H9 (cell line): Measurements from ENCODE around the gene DTX2. TPM values are rescaled to one million over a fixed set of nuclear protein-coding genes. Genes with fewer than 3 reads are reported as not detected.
"Not testable (repeated sequence)": the region's sequence is repeated elsewhere in the genome, so short reads cannot be mapped to it uniquely, and the experiment has no call there.

ENCODE experiments used
- DNase-seq: peaks from one replicate; pipeline ENCODE4 v3.0.0-alpha.2; 2017
- H2AFZ ChIP-seq: one replicate; pipeline ENCODE4 v1.6.1; 2013; ENCODE audit warnings: mild to moderate bottlenecking, low read length, control low read depth, moderate library complexity
- H2AK5ac ChIP-seq: 2 replicates; pipeline ENCODE4 v1.6.1; 2013; ENCODE audit warnings: low read length, control low read depth, mixed read lengths; ENCODE audit not compliant: insufficient read length
- H2BK120ac ChIP-seq: one replicate; pipeline ENCODE4 v1.6.1; 2013; ENCODE audit warnings: low read depth, mild to moderate bottlenecking, low read length, control low read depth, inconsistent platforms; ENCODE audit not compliant: poor library complexity, severe bottlenecking
- H2BK12ac ChIP-seq: 2 replicates; pipeline ENCODE4 v1.6.1; 2013; ENCODE audit warnings: low read length, control low read depth, mixed read lengths, low read depth; ENCODE audit not compliant: insufficient read length
- H2BK15ac ChIP-seq: 2 replicates; pipeline ENCODE4 v1.6.1; 2013; ENCODE audit warnings: low read depth, low read length, control low read depth
- H2BK20ac ChIP-seq: one replicate; pipeline ENCODE4 v1.6.1; 2013; ENCODE audit warnings: low read depth, mild to moderate bottlenecking, low read length, control low read depth, inconsistent platforms; ENCODE audit not compliant: poor library complexity, severe bottlenecking
- H2BK5ac ChIP-seq: 2 replicates; pipeline ENCODE4 v1.6.1; 2013; ENCODE audit warnings: low read length, control low read depth, mixed read lengths; ENCODE audit not compliant: insufficient read length
- H3K14ac ChIP-seq: 2 replicates; pipeline ENCODE4 v1.6.1; 2013; ENCODE audit warnings: low read length, control low read depth; ENCODE audit not compliant: insufficient read depth
- H3K18ac ChIP-seq: 2 replicates; pipeline ENCODE4 v1.6.1; 2013; ENCODE audit warnings: low read depth, mild to moderate bottlenecking, mixed read lengths, low read length, control low read depth; ENCODE audit not compliant: insufficient read length
- H3K23ac ChIP-seq: 2 replicates; pipeline ENCODE4 v1.6.1; 2013; ENCODE audit warnings: low read length, control low read depth, mixed read lengths, low read depth; ENCODE audit not compliant: insufficient read length
- H3K23me2 ChIP-seq: 2 replicates; pipeline ENCODE4 v1.6.1; 2013; ENCODE audit warnings: low read depth, mild to moderate bottlenecking, mixed read lengths, low read length, control low read depth; ENCODE audit not compliant: insufficient read length, poor library complexity, severe bottlenecking
- H3K27ac ChIP-seq: 2 replicates; pipeline ENCODE4 v1.5.1; 2013; ENCODE audit warnings: low read length, control low read depth, mixed read lengths, low read depth; ENCODE audit not compliant: insufficient read length
- H3K27me3 ChIP-seq: 2 replicates; pipeline ENCODE4 v1.6.1; 2013; ENCODE audit warnings: low read length, control low read depth, inconsistent platforms; ENCODE audit not compliant: insufficient read depth
- H3K4ac ChIP-seq: 2 replicates; pipeline ENCODE4 v1.6.1; 2013; ENCODE audit warnings: low read depth, mild to moderate bottlenecking, control low read depth, inconsistent platforms, low read length, moderate library complexity
- H3K4me1 ChIP-seq: 2 replicates; pipeline ENCODE4 v1.6.1; 2013; ENCODE audit warnings: low read length, control low read depth, inconsistent platforms; ENCODE audit not compliant: insufficient read depth
- H3K4me2 ChIP-seq: 2 replicates; pipeline ENCODE4 v1.6.1; 2013; ENCODE audit warnings: low read length, control low read depth, mixed read lengths; ENCODE audit not compliant: insufficient read length, insufficient read depth
- H3K56ac ChIP-seq: 2 replicates; pipeline ENCODE4 v1.6.1; 2013; ENCODE audit warnings: low read depth, mild to moderate bottlenecking, mixed read lengths, low read length, control low read depth; ENCODE audit not compliant: insufficient read length
- H3K79me1 ChIP-seq: 2 replicates; pipeline ENCODE4 v1.6.1; 2013; ENCODE audit warnings: low read depth, mild to moderate bottlenecking, moderate library complexity, low read length, control low read depth, inconsistent platforms; ENCODE audit not compliant: insufficient read depth, poor library complexity, severe bottlenecking
- H3K79me2 ChIP-seq: 2 replicates; pipeline ENCODE4 v1.6.1; 2013; ENCODE audit warnings: low read length, control low read depth, inconsistent platforms; ENCODE audit not compliant: insufficient read depth
- H3K9ac ChIP-seq: 2 replicates; pipeline ENCODE4 v1.6.1; 2013; ENCODE audit warnings: low read length, control low read depth, mixed read lengths; ENCODE audit not compliant: insufficient read length; ENCODE audit errors: extremely low read depth
- H3K9me3 ChIP-seq: one replicate; pipeline ENCODE4 v1.6.1; 2013; ENCODE audit warnings: low read depth, low read length, inconsistent platforms; ENCODE audit not compliant: control insufficient read depth
- H3T11ph ChIP-seq: one replicate; pipeline ENCODE4 v1.6.1; 2013; ENCODE audit warnings: mild to moderate bottlenecking, low read length, control low read depth, inconsistent platforms
- H4K20me1 ChIP-seq: one replicate; pipeline ENCODE4 v1.6.1; 2013; ENCODE audit not compliant: control insufficient read depth, insufficient read length, insufficient read depth
- H4K5ac ChIP-seq: 2 replicates; pipeline ENCODE4 v1.6.1; 2013; ENCODE audit warnings: low read depth, mild to moderate bottlenecking, mixed read lengths, low read length, control low read depth; ENCODE audit not compliant: insufficient read length
- H4K8ac ChIP-seq: replicated peaks from 2 replicates; pipeline ENCODE4 v1.6.1; 2013; ENCODE audit warnings: low read length, control low read depth, mixed read lengths, low read depth; ENCODE audit not compliant: insufficient read length
- H4K91ac ChIP-seq: 2 replicates; pipeline ENCODE4 v1.6.1; 2013; ENCODE audit warnings: low read depth, mild to moderate bottlenecking, moderate library complexity, mixed read lengths, low read length, control low read depth; ENCODE audit not compliant: insufficient read length
- H3K27ac Mint-ChIP-seq, 3 experiments: 2 replicates in 2 of 3; 3 replicates in 1 of 3; pipeline ENCODE4 v1.8.0; 2020 to 2021; ENCODE audit warnings: mixed read lengths in 3 of 3, mild to moderate bottlenecking in 1 of 3, moderate library complexity in 1 of 3
- H3K27me3 Mint-ChIP-seq: 2 replicates; pipeline ENCODE4 v1.8.0; 2021; ENCODE audit warnings: low read depth, mild to moderate bottlenecking, moderate library complexity, mixed read lengths
- H3K36me3 Mint-ChIP-seq, 3 experiments: 2 replicates in 2 of 3; 3 replicates in 1 of 3; pipeline ENCODE4 v1.8.0; 2020 to 2021; ENCODE audit warnings: low read depth in 3 of 3, mixed read lengths in 3 of 3; ENCODE audit not compliant: insufficient read depth in 1 of 3
- H3K4me1 Mint-ChIP-seq, 2 experiments: 2 replicates each; pipeline ENCODE4 v1.8.0; 2020; ENCODE audit warnings: mixed read lengths in 2 of 2
- H3K4me3 Mint-ChIP-seq, 2 experiments: 2 replicates in 1 of 2; 3 replicates in 1 of 2; pipeline ENCODE4 v1.8.0; 2020 to 2021; ENCODE audit warnings: mild to moderate bottlenecking in 2 of 2, mixed read lengths in 2 of 2, moderate library complexity in 1 of 2
- H3K9me3 Mint-ChIP-seq, 2 experiments: 2 replicates in 1 of 2; 3 replicates in 1 of 2; pipeline ENCODE4 v1.8.0; 2020; ENCODE audit warnings: mild to moderate bottlenecking in 2 of 2, mixed read lengths in 2 of 2, moderate library complexity in 1 of 2
- WGBS: extraction: QIAGEN DNeasy Blood & Tissue Kit; methylation state at CpG from one replicate; pipeline ENCODE4 v1.1.7; 2013; ENCODE audit warnings: missing lambda C conversion rate, low lambda C conversion rate, mixed read lengths; ENCODE audit not compliant: insufficient read length; ENCODE audit errors: extremely low coverage; 5-methylcytosine and 5-hydroxymethylcytosine counted together
- total RNA-seq: library from RNA; stranded (reverse); gene quantifications from 2 replicates; pipeline ENCODE4 v1.2.1, GENCODE V29; 2021
- TF ChIP-seq, protein P1 (sequence below): fragments of 200-600 bp; sonication (generic); conservative IDR thresholded peaks from 3 replicates; pipeline ENCODE4 v1.8.0; 2021; ENCODE audit warnings: antibody characterized with exemption, mild to moderate bottlenecking

DTX2 gene
- total RNA-seq, 1 experiment from 2014 or later = 48.8 TPM

DNA sequence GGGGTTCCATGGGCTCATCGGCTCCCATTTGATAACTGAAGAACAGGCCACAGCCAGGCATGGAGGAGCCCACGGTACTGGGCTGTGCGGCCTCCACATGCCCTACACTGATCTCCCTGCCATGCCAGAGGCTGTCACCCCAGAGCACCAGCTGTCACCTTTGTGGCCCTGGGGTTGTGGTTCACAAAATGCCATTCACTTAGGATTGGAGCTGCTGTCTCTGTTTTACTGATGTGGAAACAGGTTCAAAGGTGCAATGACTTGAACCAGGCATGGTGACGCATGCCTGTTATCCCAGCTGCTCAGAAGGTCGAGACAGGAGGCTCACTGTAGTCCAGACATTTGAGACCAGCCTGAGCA, 44.6 kb downstream of the DTX2 start:
- Histone ChIP-seq H2AFZ (no peak overlapping the region), H3K14ac (no peak overlapping the region), H3T11ph (no peak overlapping the region), H2BK12ac (no peak overlapping the region), H2BK20ac (no peak overlapping the region), H4K20me1 (no peaks in the 10 kb centered on the region), H3K18ac (no peak overlapping the region), H3K4me2 (no peak overlapping the region), H3K23me2 (no peaks in the 10 kb centered on the region), H3K23ac (no peak overlapping the region), H4K91ac (no peak overlapping the region), H3K4me1 (peaks cover 3% of the 10 kb centered on the region; the same call in 1 of the 2 replicates), H2BK15ac (no peak overlapping the region), H3K27ac (no peak overlapping the region), H3K56ac (no peak overlapping the region), H3K9me3 (no peaks in the 10 kb centered on the region), H3K27me3 (no peaks in the 10 kb centered on the region), H2BK5ac (no peak overlapping the region), H2BK120ac (no peak overlapping the region), H4K5ac (no peak overlapping the region), H2AK5ac (no peak overlapping the region), H3K79me1 (no peaks in the 10 kb centered on the region), H3K4ac (no peak overlapping the region), H3K9ac (no peak overlapping the region), H3K79me2 (no peaks in the 10 kb centered on the region), H4K8ac (no peak overlapping the region)
- Mint-ChIP-seq H3K4me3 (no peak overlapping the region), H3K27me3 (no peaks in the 10 kb centered on the region), H3K4me1 (peaks cover 4 to 5% of the 10 kb centered on the region in 2 experiments), H3K9me3 (no peaks in the 10 kb centered on the region), H3K36me3 (peaks cover 0 to 22% (median 9%) of the 10 kb centered on the region in 3 experiments; a peak in 5 of 7 replicates), H3K27ac (no peak overlapping the region)
- TF ChIP-seq, protein P1, sequence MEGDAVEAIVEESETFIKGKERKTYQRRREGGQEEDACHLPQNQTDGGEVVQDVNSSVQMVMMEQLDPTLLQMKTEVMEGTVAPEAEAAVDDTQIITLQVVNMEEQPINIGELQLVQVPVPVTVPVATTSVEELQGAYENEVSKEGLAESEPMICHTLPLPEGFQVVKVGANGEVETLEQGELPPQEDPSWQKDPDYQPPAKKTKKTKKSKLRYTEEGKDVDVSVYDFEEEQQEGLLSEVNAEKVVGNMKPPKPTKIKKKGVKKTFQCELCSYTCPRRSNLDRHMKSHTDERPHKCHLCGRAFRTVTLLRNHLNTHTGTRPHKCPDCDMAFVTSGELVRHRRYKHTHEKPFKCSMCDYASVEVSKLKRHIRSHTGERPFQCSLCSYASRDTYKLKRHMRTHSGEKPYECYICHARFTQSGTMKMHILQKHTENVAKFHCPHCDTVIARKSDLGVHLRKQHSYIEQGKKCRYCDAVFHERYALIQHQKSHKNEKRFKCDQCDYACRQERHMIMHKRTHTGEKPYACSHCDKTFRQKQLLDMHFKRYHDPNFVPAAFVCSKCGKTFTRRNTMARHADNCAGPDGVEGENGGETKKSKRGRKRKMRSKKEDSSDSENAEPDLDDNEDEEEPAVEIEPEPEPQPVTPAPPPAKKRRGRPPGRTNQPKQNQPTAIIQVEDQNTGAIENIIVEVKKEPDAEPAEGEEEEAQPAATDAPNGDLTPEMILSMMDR = no peak
- no CpG with 5 or more reads among the region's 5 CpGs for WGBS
- no peak for DNase-seq

DNA sequence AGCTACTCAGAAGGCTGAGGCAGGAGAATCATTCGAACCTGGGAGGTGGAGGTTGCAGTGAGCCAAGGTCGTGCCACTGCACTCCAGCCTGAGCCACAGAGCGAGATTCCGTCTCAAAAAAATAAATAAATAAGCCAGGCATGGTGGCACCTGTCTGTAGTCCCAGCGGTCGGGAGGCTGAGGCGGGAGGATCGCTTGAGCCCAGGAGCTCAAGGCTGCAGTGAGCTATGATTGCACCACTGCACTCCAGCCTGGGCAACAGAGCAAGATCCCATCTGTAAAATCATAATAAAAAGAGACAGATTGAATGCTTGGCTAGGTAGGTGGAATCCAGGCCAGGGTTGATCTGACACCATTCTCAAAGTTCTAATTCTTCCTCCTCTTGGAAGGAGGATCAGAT, 45.1 kb downstream of the DTX2 start:
- not testable (repeated sequence) for H4K8ac ChIP-seq, H4K91ac ChIP-seq, H3K4me3 Mint-ChIP-seq, H3K18ac ChIP-seq, H3K9me3 Mint-ChIP-seq, H3K79me2 ChIP-seq, H3K4me1 Mint-ChIP-seq, H4K5ac ChIP-seq, H3K4ac ChIP-seq, H2BK20ac ChIP-seq, H3K23ac ChIP-seq, H2AFZ ChIP-seq, H3K4me1 ChIP-seq, H3K9me3 ChIP-seq, H2AK5ac ChIP-seq, H3K27me3 ChIP-seq, H3K79me1 ChIP-seq, H3K27ac ChIP-seq, H3K4me2 ChIP-seq, H2BK12ac ChIP-seq, H3K27ac Mint-ChIP-seq, H3K9ac ChIP-seq, H4K20me1 ChIP-seq, H3T11ph ChIP-seq, H3K23me2 ChIP-seq, H2BK15ac ChIP-seq, H2BK5ac ChIP-seq, H3K27me3 Mint-ChIP-seq, H3K56ac ChIP-seq, DNase-seq, H3K14ac ChIP-seq, H2BK120ac ChIP-seq
- peaks cover 0 to 18% (median 9%) of the 10 kb centered on the region in 3 experiments; a peak in 5 of 7 replicates for H3K36me3 Mint-ChIP-seq
- WGBS = no CpG with 5 or more reads among the region's 8 CpGs
